NCI-H2196 treated with DMSO at 0.1 percent for 48 hours (cell line): Measurements from ENCODE around the gene C20orf202.

Source experiments
- DNase-seq: peaks from one replicate; lab custom pipeline; 2025; ENCODE audit not compliant: unreplicated experiment; lab: John Stamatoyannopoulos, UW

Gene C20orf202

DNA sequence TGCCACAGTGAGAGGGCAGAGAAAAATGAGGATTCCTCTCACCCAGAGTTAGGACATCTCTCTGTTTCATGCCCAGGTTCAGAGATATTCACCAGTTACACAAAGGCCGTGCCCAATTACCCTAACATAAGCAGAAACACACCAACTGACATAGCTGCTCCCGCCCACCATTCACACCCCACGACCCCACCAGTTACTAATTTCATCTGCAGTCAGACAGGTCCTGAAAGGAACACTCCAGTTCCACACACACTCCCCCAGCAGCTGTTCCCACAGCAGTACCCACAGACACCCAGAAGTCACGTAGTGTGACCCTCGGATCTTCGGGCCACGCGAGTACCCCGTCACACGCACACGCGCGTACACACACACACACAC is 19.0 kb upstream of the C20orf202 start:
- DNase-seq = no peak

DNA sequence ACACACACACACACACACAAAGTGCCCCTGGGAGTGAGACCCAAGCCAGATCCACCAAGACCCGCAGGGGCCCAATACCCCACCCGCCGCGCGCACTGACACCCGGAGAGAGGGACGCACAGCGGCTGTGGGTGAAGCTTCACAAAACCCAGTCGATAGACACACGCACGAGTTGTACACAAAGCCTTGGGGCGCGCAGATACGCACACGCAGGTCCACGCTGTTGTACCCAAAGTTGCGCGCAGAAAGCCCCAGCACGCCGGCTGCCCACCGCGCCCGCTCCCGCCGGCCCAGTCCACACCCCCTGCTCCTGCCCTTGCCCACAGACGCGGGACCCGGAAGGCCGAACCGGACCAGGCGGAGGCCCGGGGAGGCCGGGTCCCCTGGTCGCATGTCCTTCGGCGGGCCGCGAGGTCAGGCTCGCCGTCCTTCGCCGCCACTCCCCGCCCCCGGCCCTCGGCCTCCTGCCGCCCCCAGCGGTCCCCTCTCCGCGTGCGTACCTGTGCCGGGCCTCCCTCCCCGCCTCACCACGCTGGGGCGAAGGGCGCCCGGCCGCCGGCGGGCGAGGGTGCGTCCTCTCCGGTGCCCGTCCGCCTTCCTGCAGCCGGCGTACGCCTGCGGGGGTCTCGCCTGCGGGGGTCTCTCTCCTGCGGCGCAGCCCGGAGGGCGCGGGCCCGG is 18.5 kb upstream of the C20orf202 start, which contains the start of gene TMEM74B:
TMEM74B (minus strand) TSS at position 344 of the 678 bp plus-strand sequence. CDS start 1,180 bp downstream, outside the sequence.
- DNase-seq = no peak

DNA sequence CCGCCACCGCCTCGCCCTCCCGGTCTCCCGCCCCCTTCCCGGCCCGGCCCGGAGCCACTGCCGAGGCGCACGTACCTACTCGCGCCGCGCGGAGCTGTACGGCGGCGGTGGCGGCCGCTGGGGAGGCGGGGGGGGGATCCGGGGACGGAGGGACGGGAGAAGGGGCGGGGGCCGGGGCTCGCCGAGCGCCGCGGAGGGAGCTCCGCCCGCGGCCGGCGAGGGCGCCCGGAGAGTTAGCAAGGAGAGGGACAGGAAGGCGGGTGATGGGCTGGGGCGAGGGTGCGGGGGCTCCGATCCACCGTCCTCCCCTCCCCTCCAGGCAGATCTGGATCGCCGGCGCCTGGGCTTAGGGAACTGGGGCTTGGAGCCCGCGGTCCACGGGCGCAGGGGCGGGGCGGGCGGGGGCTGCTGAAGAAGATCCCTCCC is 17.9 kb upstream of the C20orf202 start:
- DNase-seq = no peak

DNA sequence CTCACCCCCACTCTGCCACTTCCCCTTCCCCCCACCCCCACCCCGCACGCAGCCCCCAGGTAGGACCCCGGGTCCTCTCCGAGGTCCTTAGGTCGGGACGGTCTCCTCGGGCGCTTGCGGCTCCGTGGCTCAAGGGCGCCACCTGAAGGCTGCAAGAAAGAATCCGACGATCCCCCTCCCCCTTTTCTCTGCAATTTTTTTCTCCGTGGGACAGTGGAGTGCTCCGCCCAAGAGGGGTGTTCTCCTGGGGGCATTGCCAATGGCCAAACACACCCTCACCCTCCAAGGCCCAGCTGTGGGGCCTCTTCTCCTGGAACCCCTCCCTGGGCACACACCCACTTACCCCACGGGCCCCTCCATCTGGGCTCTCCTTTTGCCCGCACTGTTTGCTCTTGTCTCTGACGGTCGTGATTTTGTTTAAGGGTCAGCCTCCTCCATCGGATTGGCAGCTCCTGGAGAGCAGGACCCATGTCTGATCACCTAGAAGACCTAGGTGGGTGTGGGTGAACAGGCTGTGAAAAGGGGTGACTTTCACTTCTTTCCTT is 17.4 kb upstream of the C20orf202 start:
- DNase-seq = peak; percentile 18

DNA sequence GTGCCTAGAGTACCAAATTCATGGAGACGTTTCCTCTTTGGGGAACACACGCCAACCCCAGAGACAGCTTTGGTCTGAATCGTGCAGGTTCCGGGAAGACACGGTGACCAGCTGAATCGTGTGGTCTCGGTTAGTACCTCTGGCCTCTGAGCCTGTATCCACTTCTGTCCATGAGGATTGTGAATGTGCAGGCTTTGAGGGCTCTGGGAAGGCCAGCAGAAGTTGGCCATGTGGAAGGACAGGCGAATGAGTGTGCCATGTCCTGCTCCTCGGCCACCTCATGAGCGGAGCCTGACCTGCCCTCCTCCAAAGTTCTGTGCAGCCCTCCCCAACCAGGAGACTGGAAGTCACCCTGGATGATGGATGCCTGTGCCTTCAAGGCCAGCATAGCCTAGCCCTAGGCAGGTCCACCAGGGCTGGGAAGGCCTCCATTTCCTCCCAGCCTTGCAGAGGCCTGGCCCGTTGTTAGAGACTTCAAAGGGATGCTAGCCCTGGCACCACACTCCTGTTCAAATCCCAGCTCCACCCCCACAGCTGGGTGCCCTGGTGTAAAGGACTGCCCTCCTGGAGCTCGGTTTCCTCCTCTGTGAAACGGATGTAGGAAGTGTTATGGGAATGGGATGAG is 16.8 kb upstream of the C20orf202 start:
- no peak for DNase-seq

DNA sequence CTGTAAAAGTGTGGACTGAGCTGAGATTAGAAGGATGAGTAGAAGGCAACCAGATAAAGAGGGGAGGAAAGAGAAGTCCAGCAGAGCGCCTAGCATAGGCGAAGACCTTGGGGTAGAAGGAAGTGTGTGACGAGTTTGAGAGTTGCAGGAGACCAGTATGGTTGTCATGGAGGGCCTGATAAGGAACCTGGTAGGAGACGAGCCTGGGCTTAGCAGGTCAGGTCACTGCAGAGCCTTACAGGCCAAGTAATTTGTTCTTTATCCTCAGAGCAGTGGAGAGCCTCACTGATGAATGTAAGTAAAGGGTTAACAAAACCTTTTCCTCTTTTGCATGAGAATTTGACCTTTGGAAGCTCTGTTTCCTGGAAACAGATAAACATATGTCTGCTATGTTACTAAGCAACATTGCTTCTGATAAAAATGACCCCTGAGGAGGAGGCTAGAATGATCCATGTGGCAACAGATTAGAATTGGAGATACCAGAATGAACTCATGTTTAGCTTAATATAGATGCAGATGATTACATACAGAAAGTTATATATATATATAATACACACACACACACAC is 15.6 kb upstream of the C20orf202 start:
- DNase-seq = no peak

DNA sequence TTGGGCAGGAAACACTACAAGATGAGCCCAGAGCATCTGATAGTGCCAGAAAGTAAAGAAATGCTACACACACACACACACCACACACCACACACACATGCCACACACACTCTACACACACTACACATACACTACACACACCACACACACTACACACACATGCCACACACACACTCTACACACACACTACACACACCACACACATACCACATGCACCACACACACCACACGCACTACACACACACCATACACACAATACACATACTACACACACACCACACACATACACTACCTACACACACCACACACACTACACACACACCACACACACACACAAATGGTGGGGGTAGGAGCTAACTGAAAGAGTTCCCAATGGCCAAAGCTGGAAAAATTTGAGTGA is 14.9 kb upstream of the C20orf202 start:
- no peak for DNase-seq

DNA sequence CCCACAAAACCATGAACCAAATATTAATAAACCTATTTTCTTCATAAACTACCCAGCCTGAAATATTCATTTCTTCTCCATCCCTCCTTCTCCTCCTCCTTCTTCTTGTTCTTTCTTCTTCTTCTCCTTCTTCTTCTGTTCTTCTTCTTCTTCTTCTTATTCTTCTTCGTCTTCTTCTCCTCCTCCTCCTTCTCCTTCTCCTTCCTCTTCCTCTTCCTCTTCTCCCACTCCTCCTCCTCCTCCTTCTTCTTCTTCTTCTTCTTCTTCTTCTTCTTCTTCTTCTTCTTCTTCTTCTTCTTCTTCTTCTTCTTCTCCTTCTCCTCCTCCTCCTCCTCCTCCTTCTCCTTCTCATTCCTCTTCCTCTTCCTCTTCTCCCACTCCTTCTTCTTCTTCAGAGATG is 13.4 kb upstream of the C20orf202 start:
- DNase-seq = no peak

DNA sequence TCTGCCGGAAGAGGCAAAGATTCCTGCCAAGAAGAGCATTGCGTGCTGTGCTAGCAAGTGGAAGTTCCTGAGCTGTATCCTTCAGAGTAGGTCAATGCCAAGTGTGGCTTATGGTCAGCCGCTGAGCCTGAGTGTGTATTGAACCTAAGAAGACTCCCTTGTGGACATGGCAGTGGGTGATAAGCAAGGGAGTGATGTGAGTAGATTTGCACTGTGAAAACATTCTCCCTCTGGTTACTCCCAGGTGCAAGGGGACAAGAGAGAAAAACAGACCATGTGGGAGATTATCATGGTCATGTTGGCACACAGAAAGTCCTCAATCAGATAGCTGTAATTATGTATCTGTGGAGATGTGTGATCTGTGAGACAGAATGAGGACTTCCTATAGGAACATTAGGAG is 12.4 kb upstream of the C20orf202 start:
- no peak for DNase-seq

DNA sequence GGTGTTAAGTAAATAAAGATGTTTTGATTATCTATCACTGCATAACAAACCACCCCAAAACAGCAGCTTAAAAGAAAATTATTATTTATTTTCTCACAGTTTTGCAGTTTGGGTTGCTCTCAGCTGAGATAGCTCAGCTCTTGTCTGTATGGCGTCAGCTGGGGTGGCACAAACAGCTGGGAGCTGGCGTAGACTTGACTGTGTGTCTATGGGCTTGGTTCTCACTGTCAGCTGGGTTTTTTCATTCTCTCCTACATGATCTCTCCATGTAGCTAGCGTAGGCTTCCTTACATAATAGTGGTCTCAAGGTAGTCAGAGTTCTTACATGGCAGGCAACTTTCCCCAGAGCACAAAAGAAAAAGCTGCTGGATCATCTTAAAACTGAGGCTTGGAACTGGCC is 12.0 kb upstream of the C20orf202 start:
- DNase-seq = no peak

DNA sequence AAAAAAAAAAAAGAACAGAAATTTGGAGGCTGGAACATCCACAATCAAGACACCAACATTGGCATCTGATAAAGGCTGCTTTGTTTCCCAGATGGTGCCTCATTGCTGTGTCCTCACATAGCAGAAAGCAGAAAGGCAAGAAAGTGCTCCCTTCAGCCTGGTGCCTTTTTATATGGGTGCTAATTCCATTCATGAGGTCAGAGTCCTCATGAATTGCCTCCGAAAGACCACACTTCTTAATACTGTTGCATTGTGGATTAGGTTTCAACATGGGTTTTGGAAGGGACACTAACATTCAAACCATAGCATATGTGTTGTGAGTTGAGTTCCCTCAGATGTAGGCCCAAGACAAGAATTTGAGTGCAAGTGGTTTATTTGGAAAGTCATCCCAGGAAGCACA is 8.0 kb upstream of the C20orf202 start:
- DNase-seq = no peak

DNA sequence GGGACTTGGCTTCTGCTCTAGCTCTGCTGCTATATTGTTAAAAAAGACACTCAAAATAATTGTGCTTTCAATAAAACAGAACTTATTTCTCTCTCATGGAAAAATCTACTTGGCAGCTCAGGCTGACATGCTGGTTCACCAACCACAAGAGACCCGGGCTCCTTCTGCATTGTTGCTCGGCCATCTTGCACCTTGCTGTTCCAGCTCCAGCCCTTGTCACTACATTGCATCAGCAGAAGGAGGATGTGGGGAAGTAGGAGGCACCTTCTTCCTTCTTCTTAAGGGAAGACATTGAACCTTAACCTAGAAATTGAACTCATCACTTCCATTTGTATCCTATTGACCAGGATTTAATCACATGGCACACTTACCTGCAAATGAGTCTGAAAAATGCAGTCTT is 6.6 kb upstream of the C20orf202 start:
- no peak for DNase-seq

DNA sequence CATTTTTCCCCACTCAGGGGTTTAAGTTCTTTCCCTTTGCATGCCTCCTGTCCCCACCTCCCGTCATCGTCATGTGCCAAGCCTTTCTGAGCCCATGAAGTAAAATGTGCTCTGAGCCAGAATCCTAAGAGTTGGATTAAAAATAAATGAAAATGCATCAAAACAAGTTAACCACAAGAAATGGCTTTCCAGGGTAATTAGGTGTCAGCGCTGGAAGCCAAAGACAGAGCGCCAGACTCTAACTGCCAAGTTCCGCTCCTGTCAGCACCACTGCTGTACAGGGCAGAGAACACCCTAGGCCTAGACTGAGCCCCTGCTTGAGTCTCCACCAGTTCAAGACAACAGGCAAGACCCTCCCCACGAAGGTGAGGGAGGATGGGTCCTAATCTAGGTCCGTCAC is 5.5 kb upstream of the C20orf202 start:
- no peak for DNase-seq

DNA sequence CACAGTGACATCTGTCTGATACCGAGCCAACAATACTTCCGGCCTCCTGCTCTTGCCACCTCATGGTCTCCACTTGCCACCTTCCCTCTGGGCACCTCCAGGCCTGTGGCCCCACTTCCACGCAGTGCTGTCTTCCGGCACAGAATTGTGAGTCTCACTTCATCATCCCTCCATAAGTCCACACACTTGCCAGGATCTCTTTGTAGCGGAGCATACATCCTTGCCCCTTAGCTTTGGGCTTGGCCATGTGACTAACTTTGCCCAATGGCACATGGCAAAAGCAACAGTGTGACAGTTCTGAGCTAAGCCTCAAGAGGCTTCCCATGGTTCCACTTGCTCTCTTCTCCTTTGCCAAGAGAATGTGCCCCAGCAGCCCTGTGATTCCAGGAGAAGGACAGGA is 4.5 kb upstream of the C20orf202 start:
- DNase-seq = no peak

DNA sequence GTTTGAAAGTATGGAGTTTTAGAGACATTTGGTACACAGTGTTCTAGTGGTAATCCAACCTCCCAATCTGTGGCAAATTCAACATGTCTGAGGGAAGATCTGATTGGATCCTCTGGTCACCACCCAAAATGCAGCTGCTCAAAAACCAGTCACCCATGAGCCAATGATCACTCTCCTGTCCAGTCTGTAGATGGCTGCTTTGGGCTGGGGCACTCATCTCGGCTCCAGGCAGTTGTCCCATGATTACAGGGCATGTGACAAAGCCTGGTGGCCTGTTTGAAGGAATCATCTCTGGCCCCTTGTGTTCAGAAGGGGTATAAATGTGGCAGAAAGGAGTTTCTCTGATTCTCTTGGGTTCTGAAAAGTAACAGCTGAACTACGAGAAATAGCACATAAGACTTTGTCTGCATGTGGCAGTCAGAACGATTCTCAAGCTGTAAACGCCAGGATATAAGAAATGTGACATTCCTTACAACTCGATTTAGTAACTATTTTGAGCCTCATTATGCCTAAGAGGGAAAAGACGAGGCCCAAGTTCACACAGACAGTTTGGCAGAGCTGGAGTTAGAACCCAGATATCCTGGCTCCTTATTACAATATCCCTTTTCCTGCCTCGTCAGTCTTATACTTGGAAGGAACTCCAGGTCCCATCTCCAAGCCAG is 3.9 kb upstream of the C20orf202 start:
- DNase-seq = no peak

DNA sequence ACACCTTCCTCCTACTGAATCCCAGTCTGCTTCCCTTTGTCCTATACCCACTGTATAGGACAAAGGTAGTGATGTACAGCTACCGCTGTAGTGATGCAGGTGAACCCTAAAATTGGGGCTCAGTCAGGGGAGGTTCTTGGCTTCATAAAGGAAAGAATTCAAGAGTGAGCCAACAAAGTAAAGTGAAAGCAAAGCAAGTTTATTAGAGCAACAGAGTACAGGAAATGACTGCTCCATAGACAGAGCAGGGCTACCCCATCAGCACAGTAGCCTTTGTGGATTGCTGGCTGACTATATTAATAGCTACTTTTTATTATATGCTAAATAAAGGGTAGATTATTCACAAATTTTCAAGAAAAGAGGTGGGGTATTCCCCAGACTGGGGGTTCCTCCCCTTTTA is 3.3 kb upstream of the C20orf202 start:
- DNase-seq = no peak

DNA sequence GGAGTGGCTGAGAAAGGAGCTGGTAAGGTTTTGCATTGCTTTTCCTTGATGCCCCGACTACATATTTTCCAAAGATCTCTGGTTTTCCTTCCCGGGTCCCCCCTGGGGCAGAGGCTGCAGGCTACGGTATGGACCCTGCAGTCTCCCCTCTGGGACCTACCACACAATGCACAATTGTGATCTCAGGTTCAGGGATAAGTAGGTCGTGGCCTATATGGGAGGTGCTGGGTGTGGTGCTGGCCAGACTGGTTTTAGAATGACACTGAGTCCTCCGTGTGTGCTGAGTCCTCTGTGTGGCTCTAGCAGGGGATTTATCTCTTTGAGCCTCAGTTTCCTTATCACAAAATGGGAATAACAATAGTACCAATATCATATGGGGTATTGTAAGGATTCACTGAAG is 376 bp downstream of the C20orf202 start:
- DNase-seq = no peak

DNA sequence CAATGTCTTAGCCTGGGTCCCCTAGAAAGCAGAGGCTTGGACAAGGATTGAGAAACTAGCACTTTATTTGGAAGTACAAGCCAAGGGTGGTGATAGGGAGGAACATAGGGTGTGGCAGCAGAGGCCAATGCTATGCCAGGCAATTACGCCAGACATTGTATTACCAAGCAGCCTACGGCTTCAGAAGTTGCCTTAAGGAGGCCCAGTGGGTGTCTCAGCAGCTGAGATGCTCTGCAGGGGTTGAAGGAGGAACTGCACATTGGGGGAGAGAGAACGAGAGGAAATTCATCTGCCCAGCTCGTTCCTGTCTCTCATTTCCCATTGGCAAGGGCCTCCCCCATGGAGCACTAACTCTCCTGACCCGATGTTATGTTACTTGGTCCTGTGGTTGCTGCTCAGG is 859 bp downstream of the C20orf202 start:
- DNase-seq = no peak

DNA sequence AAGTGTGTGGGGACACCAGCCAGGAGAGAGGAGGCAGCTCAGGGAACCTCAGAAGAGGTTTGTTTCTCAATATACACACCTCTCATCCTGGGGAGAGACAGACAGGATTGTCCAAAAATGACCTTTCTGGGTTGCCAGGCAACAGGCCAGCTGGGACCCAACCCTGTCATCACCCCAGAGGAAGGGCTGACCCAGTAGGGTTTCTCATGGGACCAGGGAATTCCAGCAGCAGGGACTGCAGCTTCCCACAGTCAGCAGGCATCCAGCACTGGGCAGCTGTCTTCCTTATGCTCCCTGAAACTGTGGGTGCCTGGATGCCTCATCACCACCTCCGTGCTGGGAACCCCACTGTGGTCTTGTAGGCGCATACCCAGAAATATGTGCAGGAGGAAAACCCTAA is 1.3 kb downstream of the C20orf202 start:
- DNase-seq = no peak

DNA sequence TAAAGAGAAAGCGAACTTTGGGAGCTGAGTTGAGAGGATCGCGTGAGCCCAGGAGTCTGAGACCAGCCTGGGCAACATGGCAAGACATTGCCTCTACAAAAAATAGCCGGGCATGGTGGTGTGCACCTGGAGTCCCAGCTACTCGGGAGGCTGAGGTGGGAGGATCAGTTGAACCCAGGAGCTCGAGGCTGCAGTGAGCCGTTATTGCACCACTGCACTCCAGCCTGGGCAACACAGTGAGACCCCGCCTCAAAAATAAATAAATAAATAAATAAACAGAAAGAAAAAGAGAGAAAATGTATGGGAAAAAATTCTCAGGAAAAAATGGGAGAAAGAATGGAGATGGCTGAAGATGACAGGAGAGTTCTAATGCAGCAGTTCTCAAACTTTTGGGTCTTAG is 2.5 kb downstream of the C20orf202 start:
- DNase-seq = no peak

DNA sequence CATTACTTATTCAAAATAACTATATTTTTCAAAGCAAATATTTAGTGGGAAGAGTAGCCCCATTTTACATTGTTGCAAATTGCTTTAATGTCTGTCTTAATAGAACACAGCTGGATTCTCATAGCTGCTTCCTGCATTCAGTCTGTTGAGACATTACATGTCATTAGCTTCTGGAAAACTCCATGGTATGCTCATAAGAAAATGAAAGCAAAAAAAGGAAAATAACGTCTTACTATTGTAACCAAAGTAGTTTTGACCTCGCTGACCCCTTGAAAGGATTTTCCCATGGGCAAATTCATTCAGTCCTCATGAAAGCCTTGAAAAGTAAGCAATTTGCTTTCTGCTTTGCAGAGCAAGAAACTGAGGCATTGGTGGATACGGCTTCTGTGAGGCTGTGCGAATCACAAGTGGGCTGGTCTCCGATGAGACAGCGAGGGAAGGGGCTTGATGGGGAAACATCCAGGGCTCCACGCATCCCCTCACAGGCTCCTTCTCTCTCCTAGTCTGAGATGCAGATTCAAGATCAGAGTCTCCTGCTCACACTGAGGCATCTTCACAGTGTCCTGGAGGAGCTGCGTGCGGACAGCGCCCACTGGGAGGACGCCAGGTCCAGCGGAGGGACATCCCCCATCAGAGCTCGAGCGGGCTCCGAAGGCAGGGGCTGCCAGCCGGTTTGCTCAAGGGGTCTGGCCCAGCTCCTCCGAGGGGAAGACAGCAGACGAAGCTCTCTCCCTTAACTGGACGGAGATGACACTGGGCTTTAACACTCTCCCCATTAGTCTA is 3.3 kb downstream of the C20orf202 start:
- DNase-seq = no peak
